ENCODE measurements around the gene CCDC90B. TPM values are rescaled to one million over a fixed set of nuclear protein-coding genes. Genes with fewer than 3 reads are reported as not detected.
"Not testable (repeated sequence)": the region's sequence is repeated elsewhere in the genome, so short reads cannot be mapped to it uniquely, and the experiment has no call there.

Gene CCDC90B
- total RNA-seq, 1 donor from 2014 or later, result 23.4 TPM

GRCh38 chr11:83318931-83319330 is 32.8 kb upstream of the CCDC90B start:
- intact Hi-C loops (cut with DNase I), result no loop called here
- DNase-seq, result no peak

GRCh38 chr11:83317757-83318690 is 31.9 kb upstream of the CCDC90B start:
- no peak for TF ChIP-seq CTCF (IDR thresholded peaks at IDR 0.05)
- no peaks in the 10 kb centered on the region for H3K36me3 ChIP-seq
- no peaks in the 10 kb centered on the region for H3K4me1 ChIP-seq
- intact Hi-C loops (cut with DNase I), result no loop called here
- DNase-seq (no peak), ATAC-seq (no peak)
- H3K9me3 ChIP-seq, result no peaks in the 10 kb centered on the region
- no peak overlapping the region for H3K27ac ChIP-seq
- no peak overlapping the region for H3K4me3 ChIP-seq
- H3K27me3 ChIP-seq, result no peaks in the 10 kb centered on the region

More at GRCh38 chr11:83318931-83319330, 32.8 kb upstream of the CCDC90B start:
- no peaks in the 10 kb centered on the region for H3K27me3 ChIP-seq
- no peak overlapping the region for H3K27ac ChIP-seq
- no peak overlapping the region for H3K4me3 ChIP-seq
- H3K9me3 ChIP-seq, result no peaks in the 10 kb centered on the region
- no peak for TF ChIP-seq CTCF (IDR thresholded peaks at IDR 0.05)
- no peaks in the 10 kb centered on the region for H3K4me1 ChIP-seq
- no peaks in the 10 kb centered on the region for H3K36me3 ChIP-seq
- no peak for ATAC-seq

GRCh38 chr11:83316897-83317268 is 30.7 kb upstream of the CCDC90B start:
- intact Hi-C loops (cut with DNase I); H3K36me3 ChIP-seq; DNase-seq; H3K4me3 ChIP-seq; H3K9me3 ChIP-seq; H3K27ac ChIP-seq; ATAC-seq; H3K4me1 ChIP-seq; H3K27me3 ChIP-seq: not testable (repeated sequence)

GRCh38 chr11:83316143-83316896 is 30.2 kb upstream of the CCDC90B start:
- H3K36me3 ChIP-seq; DNase-seq; H3K4me3 ChIP-seq; H3K4me1 ChIP-seq; H3K27ac ChIP-seq; H3K27me3 ChIP-seq; H3K9me3 ChIP-seq; ATAC-seq; intact Hi-C loops (cut with DNase I): not testable (repeated sequence)

- no peak for DNase-seq
- no peak for ATAC-seq
- H3K27ac ChIP-seq, result no peak overlapping the region
- no peaks in the 10 kb centered on the region for H3K36me3 ChIP-seq
- no peaks in the 10 kb centered on the region for H3K9me3 ChIP-seq
- no peaks in the 10 kb centered on the region for H3K27me3 ChIP-seq
- intact Hi-C loops (cut with DNase I), result no loop called here
- TF ChIP-seq CTCF (IDR thresholded peaks at IDR 0.05), result no peak
- H3K4me3 ChIP-seq, result no peak overlapping the region
- no peaks in the 10 kb centered on the region for H3K4me1 ChIP-seq
These were observed 26.3 kb upstream of the CCDC90B start for GRCh38 chr11:83312430-83312829.

GRCh38 chr11:83311701-83312100 is 25.5 kb upstream of the CCDC90B start:
- Histone ChIP-seq H3K9me3 (no peaks in the 10 kb centered on the region), H3K27me3 (no peaks in the 10 kb centered on the region), H3K27ac (no peak overlapping the region), H3K4me1 (no peaks in the 10 kb centered on the region), H3K36me3 (no peaks in the 10 kb centered on the region), H3K4me3 (no peak overlapping the region)
- ATAC-seq (no peak), DNase-seq (no peak)
- no peak for TF ChIP-seq CTCF (IDR thresholded peaks at IDR 0.05)
- intact Hi-C loops (cut with DNase I), result no loop called here

Measured in upper lobe of right lung (tissue), 1 donor.